NCI-H2196 (cell line): ENCODE measurements around the gene NKX6-1.

Experiments used
- DNase-seq: peaks from one replicate; lab custom pipeline; 2025; ENCODE audit not compliant: unreplicated experiment; lab: John Stamatoyannopoulos, UW

Gene NKX6-1

GRCh38 chr4:84498203-84498934, 723 bp downstream of the NKX6-1 start:
- DNase-seq, result peak; percentile 0

GRCh38 chr4:84497504-84498202, 1.4 kb downstream of the NKX6-1 start:
- DNase-seq, result no peak

GRCh38 chr4:84496706-84497503, 2.2 kb downstream of the NKX6-1 start:
- DNase-seq, result no peak

GRCh38 chr4:84496331-84496705, 2.8 kb downstream of the NKX6-1 start:
- DNase-seq, result no peak

GRCh38 chr4:84495794-84496261, 3.3 kb downstream of the NKX6-1 start:
- no peak for DNase-seq

- DNase-seq, result no peak
Observed at GRCh38 chr4:84495118-84495793, 3.8 kb downstream of the NKX6-1 start.

- no peak for DNase-seq
Observed at GRCh38 chr4:84494531-84494930, 4.6 kb downstream of the NKX6-1 start.

- DNase-seq, result no peak
Observed at GRCh38 chr4:84494076-84494475, 5.0 kb downstream of the NKX6-1 start.

GRCh38 chr4:84493092-84493850, 5.8 kb downstream of the NKX6-1 start:
- no peak for DNase-seq

GRCh38 chr4:84492737-84493091, 6.4 kb downstream of the NKX6-1 start:
- DNase-seq, result no peak

GRCh38 chr4:84492290-84492689, 6.8 kb downstream of the NKX6-1 start:
- DNase-seq, result no peak

GRCh38 chr4:84491481-84491880, 7.6 kb downstream of the NKX6-1 start:
- no peak for DNase-seq

GRCh38 chr4:84490663-84491062, 8.4 kb downstream of the NKX6-1 start:
- no peak for DNase-seq

GRCh38 chr4:84484236-84484635, 14.9 kb downstream of the NKX6-1 start:
- no peak for DNase-seq

- DNase-seq, result no peak
Observed at GRCh38 chr4:84483688-84484087, 15.4 kb downstream of the NKX6-1 start.

- no peak for DNase-seq
Observed at GRCh38 chr4:84482564-84483563, 16.2 kb downstream of the NKX6-1 start.

GRCh38 chr4:84481860-84482245, 17.2 kb downstream of the NKX6-1 start:
- no peak for DNase-seq

- DNase-seq, result no peak
Observed at GRCh38 chr4:84481077-84481859, 17.8 kb downstream of the NKX6-1 start.

- no peak for DNase-seq
Observed at GRCh38 chr4:84480082-84480481, 19.0 kb downstream of the NKX6-1 start.
